HG03354 (cell line): ENCODE data around the gene ECSIT.

Experiments
- ATAC-seq: cut with Tn5 transposase; IDR thresholded peaks from one replicate; pipeline ENCODE4 v1.9.1; 2021; ENCODE audit warnings: mild to moderate bottlenecking; ENCODE audit not compliant: unreplicated experiment, poor library complexity, severe bottlenecking

ECSIT gene

GRCh38 chr19:11551603-11552235 lies 22.8 kb upstream of the ECSIT start:
- ATAC-seq: no peak

DNA sequence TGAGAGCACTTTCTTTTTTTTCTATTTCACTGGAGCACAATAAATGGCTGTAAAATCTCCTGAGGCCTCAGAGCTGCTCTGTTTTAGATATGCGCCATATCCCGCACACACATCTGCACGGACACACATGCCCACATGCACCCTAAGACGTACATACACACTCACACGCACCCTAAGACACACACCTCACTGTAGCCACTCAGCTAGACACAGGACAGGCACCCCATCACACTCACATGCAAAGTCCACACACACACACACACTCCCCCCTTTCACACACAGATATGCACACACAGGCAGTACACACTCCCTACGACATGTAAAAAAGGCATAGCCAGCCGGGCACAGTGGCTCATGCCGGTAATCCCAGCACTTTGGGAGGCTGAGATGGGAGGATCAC lies 21.3 kb upstream of the ECSIT start:
- ATAC-seq: no peak

GRCh38 chr19:11549386-11549953 lies 20.5 kb upstream of the ECSIT start:
- ATAC-seq: no peak

DNA sequence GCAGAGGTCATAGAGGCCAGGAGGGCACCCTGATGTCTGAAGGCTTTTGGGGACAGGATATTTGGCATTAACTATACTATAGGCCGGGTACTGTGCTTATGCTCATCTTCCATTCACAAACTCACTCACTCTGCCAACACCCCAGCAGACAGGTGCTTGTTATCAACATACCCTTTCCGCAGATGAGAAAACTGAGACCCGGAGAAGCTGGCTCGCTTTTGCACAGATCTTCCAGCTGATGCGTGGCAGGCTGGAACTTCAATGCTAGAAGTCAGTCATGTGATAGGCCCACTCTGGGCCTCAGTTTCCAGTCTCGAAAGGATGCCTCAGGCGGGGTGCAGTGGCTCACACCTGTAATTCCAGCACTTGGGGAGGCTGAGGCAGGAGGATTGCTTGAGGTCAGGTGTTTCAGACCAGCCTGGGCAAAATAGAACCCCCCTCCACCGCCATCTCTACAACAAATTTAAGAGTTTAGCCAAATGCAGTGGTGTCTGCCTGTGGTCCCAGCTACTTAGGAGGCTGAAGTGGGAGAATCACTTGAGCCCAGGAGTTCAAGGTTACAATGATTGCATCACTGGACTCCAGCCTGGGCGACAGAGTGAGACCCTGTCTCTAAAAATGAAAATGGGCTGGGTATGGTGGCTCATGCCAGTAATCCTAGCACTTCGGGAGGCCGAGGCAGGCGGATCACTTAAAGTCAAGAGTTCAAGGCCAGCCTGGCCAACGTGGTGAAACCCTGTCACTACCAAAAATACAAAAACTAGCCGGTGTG lies 19.2 kb upstream of the ECSIT start:
- no peak for ATAC-seq

DNA sequence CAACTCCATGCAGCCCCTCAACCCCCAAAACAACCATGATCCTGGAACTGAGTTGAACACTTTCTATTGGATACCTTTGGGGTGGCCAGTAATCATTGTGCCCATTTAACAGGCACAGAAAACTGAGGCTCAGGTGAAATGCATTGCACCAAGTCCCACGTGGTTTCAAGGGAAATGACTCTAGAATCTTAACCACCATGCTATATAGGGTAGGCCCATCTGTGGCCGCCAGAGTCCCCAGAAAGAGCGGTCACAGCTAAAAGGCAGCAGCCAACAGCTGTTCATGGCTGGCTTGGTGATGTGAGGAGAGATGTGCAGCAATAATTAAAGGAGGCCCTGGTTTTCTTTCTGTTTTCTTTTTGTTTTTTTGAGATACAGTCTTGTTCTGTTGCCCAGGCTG lies 12.3 kb upstream of the ECSIT start:
- no peak for ATAC-seq

DNA sequence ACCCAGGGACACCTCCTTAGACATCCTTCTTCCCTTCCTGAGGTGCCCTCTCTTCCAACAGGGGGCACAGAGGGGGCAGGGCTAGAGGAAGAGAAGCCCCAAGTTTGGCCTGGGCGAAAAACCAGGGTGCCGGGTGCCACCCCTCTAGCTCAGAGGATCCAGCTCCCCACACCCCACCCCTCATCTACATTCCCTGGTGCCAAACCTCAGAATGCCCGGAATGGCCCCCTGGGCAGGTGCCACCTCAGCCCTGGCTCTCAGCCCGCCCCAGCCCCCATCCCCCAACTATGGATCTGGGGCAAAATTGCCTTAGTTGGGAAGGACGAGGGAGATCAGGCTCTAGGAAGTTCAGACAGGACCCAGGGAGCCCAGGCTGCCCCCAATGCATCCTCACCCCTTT lies 11.7 kb upstream of the ECSIT start:
- ATAC-seq: no peak

- ATAC-seq: no peak
Measured at GRCh38 chr19:11539495-11540365, 10.8 kb upstream of the ECSIT start.

GRCh38 chr19:11538232-11539036 lies 9.5 kb upstream of the ECSIT start, which contains the start of gene CNN1:
CNN1 (plus strand) TSS chr19:11538851; CDS start chr19:11538928, 77 bp downstream.
- ATAC-seq: no peak

DNA sequence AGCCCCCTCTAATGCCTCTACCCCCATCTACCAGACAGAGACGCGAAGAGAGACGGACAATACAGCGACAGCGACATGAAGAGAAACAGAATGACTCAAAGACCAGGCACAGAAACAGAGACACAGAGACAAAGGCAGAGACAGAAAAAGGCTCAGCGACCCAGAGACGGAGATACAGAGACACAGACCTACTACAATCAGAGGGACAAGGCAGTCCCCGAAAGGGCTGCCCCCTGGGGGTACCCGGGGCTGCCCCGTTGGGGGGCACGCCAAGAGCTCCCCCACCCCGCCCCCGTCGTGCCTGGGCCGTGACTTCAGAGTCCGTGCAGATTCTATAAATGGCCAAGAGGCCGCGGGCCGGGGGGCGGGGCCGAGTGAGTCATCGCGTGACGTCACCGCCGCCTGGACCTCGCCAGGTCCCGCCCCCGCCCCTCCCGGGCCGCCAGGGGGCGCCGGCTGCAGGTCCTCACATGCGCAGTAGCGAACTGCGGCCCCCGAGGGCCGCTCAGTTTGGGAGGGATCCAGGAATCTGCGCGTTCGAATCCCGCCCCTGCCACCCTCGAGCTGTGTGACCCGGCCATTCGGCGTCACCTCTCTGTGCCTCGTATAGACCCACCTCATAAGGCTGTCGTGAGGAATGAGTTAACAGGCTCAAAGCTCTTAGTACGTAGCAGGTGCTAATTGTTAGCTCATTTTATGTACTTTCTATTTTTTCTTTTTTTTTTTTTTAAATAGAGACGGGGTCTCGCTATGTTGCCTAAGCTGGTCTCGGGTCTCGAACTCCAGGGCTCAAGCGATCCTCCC lies 7.1 kb upstream of the ECSIT start:
- ATAC-seq: peak; percentile 58

DNA sequence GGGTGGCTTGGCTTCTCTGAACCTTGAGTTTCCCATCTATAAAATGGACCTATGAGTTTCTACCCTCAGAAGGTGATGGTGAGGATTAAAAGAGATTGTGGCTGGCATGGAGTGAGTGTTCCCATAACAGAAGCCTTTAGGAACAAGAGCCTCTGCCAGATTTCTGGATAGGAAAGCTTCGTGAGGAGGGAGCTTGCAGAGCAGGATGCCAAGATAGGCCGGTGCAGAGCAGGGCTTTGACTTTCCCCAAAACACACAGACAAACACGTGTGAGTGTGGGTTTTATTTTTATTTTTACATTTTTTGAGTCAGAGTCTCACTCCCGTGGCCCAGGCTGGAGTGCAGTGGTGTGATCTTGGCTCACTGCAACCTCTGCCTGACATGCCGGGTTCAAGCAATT lies 6.0 kb upstream of the ECSIT start:
- no peak for ATAC-seq

DNA sequence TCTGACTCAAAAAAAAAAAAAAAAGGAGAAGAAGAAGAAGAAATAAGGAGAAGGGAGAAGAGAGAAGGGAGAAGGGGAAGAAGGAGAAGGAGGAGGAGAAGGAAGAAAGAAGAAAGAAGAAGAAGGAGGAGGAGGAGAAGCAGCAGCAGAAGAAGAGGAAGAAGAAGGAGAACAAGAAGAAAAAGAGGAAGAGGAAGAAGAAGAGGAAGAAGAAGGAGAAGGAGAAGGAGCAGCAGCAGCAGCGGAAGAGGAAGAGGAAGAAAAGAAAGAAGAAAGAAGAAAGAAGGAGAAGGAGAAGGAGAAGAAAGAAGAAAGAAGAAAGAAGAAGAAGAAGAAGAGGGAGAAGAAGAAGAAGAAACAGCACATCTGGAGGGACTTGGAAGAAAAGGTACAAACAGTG lies 5.6 kb upstream of the ECSIT start:
- ATAC-seq: no peak

DNA sequence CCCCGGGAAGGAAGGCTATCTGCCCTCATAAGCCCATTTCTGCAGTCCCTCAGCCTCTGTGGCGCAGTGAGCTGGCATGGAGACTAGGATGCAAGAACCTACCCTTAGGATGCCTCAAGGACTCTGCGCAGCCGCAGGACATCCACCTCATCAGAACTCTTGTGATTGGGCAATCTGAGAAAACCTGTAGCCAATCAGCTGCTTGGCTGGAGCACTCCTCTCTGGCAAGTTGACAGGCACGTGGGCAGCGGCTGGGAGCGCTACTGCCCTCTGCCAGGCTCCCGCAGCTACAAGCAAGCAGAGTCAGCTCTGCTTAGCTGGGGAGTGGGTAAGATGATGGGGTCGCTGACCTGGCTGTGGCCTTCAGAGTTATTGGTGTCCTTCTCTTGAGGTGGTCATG lies 1.5 kb upstream of the ECSIT start:
- no peak for ATAC-seq

GRCh38 chr19:11519138-11519537 lies 9.8 kb downstream of the ECSIT start:
- no peak for ATAC-seq

GRCh38 chr19:11513946-11514345 lies 15.0 kb downstream of the ECSIT start:
- no peak for ATAC-seq

- ATAC-seq: no peak
Measured at GRCh38 chr19:11510444-11510843, 18.5 kb downstream of the ECSIT start.

- no peak for ATAC-seq
Measured at GRCh38 chr19:11507370-11508078, 21.4 kb downstream of the ECSIT start.

- no peak for ATAC-seq
Measured at GRCh38 chr19:11506967-11507366, 22.0 kb downstream of the ECSIT start.

DNA sequence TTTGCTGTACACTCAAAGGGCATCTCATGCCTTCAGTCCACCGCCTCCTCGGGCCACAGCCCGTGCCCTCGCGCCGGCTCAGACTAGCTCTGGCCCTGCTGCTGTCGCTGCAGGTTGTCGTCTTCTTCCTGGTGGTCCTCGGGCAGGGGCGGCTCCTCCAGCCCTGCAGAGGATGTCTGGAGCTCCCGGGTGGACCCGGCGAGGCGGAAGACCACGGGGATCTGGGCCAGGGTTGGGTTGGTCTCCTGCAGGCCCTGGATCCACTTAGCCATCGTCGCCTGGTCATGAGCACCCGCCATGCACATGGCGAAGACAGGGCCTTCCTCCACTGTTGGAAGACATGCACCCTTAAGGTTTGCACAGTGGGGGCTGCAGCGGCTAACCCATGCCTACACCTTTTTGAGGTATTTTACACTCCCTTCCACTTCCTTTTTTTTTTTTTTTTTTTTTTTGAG lies 22.8 kb downstream of the ECSIT start:
- ATAC-seq: peak; percentile 32
